SIG-M5 (cell line): ENCODE results near the gene SCAMP2.

ENCODE experiments used
- DNase-seq: peaks from one replicate; lab custom pipeline; 2025; lab: John Stamatoyannopoulos, UW

The SCAMP2 gene

GRCh38 chr15:74794970-74795349, 78.2 kb downstream of the SCAMP2 start:
- DNase-seq = no peak

- DNase-seq = no peak
Measured at GRCh38 chr15:74794248-74794969, 78.8 kb downstream of the SCAMP2 start.
